HG03439 (cell line): ENCODE measurements around the gene ZYG11B.
"Not testable (repeated sequence)": the region's sequence is repeated elsewhere in the genome, so short reads cannot be mapped to it uniquely, and the experiment has no call there.

Experiments used
- ATAC-seq: cut with Tn5 transposase; IDR thresholded peaks from one replicate; pipeline ENCODE4 v1.9.1; 2021; ENCODE audit warnings: mild to moderate bottlenecking, moderate library complexity; ENCODE audit not compliant: unreplicated experiment

The ZYG11B gene

DNA sequence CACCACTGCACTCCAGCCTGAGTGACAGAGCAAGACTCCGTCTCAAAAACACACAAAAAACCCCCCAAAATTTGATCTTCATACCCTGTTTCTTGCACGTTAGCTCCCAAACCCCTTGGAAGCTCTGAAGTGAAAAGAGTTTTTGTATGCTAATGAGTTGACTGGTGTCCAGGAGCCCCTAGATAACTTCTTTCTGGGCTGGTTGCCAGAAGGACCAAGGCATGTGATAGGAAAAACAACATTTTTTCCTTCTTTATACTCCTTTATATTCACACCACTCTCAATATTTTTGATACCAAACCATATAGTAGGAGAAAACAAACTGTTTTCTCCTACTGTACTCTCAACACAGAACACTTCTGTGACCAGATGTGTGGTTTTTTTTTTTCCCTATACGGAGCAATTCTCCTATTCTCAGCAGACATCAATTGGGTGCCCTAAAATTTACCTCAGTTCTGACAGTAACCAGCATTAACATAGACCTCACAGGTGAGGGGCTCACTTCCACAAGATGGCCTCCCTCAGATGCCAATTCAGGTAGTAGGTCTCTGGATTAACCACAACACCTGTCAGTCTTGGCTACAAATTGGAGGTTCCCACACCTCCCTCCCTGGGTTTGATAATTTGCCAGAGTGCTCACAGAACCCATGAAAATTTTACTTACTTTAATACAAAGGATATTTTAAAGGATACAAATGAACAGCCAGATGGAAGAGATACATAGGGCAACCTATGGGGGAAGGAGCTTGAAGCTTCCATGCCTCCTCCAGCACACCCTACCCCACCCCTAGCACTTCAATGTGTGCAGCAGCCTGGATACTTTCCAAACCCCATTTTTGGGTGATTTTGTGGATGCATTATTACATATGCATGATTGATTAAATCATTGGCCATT lies 25.6 kb downstream of the ZYG11B start:
- ATAC-seq, result no peak

DNA sequence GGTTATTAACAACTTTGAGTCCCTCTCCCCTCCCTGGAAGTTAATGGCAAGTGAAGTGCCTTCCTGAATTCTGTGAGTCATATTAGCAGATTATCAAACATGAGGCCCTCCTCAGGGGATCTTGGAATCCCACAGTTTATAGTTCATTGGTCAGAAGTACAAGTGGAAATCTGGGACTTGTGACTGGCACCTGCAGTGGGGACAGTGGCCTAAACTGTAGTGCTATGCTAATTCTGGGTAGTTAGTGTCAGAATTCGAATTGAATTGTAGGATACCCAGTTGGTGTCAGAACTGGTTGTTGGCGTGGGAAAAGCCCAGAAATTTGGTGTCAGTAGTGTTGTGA lies 26.2 kb downstream of the ZYG11B start:
- no peak for ATAC-seq

DNA sequence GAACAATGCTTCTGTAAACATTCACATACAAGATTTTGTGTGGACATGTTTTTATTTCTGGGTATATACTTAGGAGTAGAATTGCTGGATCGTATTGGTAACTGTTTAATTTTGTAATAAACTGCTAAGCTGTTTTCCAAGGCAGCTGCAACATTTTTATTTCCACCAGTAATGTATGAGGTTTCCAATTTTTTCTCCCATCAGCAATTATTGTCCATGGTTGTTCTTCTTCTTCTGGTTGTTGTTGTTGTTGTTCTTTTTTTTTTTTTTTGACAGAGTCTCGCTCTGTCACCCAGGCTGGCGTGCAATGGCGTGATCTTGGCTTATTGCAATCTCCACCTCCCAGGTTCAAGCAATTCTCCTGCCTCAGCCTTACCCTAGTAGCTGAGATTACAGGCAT lies 26.9 kb downstream of the ZYG11B start:
- ATAC-seq, result no peak

DNA sequence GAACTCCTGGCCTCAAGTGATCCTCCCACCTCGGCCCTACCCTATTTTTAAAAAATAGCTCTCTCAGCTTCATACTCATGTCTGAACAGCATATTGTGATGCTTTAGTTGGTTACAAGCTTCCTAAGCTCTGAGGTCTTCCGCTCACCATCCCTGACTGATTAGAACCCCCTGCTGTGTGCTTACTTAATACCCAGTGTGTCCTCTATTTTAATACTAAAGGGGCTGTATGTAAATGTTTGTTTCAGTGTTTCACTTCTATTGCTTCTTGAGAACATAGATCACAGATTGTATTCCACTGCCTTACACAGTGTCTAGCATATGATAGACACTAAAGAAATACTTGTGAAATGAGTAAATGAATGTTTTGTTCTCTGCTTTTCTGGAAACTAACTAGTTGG lies 29.8 kb downstream of the ZYG11B start:
- ATAC-seq, result no peak

DNA sequence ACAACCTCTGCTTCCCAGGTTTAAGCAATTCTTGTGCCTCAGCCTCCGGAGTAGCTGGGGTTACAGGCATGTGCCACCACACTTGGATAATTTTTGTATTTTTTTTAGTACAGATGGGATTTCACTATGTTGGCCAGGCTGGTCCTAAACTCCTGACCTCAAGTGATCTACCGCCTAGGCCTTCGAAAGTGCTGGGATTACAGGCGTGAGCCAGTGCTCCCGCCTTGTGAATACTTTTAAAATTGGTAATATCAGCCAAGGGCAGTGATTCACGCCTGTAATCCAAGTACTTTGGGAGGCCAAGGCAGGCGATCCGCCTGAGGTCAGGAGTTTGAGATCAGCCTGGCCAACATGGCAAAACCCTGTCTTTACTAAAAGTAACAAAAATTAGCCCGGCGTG lies 33.7 kb downstream of the ZYG11B start:
- no peak for ATAC-seq

DNA sequence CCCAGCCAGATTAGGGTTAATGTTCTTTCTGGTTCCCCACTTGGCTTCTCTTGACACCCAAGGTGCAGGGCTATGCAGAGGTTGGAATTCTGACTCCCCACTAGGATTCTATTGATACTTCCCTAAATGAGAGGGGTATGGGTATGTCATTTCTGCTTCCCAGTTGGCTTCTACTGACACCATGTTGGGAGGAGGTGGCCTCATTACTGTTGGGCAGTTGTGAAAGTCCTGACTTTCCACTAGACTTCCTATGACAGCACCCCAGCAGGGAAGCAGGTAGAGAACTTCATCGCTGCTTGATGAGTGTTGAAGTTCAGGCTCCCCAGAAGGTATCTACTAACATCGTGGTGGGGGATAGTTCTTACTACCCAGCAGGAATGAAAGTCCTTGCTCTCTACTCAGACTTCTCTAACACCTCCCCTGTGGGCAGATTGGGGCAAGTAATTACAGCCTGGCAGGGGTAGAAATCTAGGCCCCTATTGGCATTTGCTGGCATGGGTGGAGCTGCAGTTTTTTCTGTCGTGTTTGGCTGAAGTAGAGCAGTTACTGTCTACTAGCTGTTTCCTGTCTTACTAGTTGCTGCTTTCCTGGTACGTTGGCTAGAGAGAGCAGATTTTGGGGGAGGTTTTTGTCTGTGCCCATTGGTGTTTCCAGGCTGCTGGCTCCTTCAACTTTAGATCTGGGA lies 41.5 kb downstream of the ZYG11B start:
- ATAC-seq, result no peak

DNA sequence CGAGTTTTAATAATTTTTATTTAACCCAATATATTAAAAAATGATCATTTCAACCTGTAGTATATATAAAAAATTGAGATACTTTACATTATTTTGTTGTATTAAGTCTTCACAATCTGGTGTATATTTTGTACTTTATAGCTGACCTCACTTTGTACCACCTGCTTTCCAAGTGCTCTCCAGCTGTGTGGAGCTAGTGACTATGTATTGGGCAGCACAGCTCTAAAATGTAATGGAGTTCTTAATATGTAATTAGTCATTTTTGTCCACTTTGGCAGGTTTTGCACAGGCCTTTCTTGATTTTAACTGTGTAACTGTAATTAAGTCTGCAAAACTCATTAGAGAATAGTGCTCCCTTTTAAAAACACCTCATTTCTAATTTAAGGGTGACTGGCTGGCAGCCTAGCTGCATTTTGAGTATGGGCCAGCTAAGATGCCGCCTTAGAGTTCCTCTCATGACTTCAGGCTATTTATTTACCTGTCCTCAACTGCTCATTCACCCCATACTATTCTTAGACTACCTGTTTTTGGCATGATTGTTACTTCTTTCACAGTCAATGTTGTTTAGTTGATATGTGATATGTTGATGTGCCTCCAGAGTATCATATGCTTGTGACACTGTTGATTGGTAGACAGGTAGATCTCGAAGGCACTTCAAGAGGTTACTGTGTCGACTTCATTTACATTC lies 43.2 kb downstream of the ZYG11B start:
- no peak for ATAC-seq

DNA sequence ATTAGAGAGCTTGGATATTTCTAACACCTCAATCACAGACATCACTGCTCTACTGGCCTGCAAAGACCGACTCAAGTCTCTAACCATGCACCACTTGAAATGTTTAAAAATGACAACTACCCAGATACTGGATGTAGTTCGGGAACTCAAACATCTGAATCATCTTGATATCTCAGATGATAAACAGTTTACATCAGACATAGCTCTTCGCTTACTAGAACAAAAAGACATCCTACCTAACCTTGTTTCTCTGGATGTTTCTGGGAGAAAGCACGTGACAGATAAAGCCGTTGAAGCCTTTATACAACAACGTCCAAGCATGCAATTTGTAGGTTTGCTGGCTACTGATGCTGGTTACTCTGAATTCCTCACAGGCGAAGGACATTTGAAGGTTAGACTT lies 45.1 kb downstream of the ZYG11B start:
- no peak for ATAC-seq

DNA sequence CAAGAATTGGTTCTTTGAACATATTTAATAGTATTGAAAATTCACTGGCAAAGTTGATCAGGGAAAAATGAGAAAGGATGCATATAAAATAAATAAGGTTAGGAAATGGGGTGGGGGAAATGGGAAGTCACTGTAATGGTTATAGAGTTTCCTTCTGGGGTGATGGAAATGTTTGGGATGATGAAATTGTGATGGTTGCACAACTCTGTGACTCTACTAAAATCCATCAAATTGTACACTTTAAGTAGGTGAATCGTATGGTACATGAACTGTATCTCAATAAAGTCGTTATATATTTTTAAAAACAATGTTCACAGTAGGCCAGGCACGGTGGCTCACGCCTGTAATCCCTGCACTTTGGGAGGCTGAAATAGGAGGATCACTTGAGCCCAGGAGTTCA lies 59.9 kb downstream of the ZYG11B start:
- no peak for ATAC-seq

DNA sequence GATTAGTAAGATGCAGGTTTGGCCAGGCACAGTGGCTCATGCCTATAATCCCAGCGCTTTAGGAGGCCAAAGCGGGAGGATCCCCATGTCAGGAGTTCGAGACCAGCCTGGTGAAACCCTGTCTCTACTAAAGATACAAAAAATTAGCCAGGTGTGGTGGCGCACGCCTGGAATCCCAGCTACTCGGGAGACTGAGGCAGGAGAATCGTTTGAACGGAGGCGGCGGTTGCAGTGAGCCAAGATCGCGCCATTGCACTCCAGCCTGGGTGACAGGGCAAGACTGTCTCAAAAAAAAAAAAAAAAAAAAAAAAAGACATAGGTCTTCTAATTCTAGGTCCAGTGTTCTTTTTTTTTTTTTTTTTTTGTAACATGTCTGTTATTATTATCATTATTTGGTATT lies 64.2 kb downstream of the ZYG11B start:
- ATAC-seq, result not testable (repeated sequence)

DNA sequence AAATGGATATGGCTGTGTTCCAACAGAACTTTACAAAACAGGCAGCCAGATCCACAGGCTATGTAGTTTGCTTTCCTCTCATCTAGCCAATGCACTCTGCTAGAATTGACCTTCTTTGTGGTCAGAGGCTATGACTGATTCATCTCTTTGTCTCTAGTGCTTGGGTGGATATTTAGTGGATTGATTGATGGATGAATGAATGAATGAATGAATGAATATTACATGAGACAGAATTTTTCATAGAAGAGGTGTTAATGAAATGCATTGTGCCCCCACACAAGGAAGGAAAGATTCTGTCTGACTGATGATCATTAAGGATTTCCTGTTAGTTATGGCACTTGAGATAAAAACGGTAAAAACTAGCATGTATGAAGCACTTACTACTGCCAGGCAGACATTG lies 65.8 kb downstream of the ZYG11B start:
- no peak for ATAC-seq

DNA sequence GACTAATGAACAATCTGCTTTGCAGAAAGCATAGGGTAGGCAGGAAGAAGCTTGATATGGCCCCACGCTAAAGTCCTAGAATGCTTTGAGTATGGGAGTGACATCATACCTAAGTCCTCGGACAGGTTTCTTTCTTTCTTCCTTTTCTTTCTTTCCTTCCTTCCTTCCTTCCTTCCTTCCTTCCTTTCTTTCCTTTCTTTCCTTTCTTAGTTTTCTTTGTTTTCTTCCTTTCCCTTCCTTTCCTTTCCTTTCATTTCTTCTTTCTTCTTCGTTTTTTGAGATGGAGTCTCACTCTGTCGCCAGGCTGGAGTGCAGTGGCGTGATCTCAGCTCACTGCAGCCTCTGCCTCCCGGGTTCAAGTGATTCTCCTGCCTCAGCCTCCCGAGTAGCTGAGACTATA lies 67.5 kb downstream of the ZYG11B start:
- not testable (repeated sequence) for ATAC-seq

DNA sequence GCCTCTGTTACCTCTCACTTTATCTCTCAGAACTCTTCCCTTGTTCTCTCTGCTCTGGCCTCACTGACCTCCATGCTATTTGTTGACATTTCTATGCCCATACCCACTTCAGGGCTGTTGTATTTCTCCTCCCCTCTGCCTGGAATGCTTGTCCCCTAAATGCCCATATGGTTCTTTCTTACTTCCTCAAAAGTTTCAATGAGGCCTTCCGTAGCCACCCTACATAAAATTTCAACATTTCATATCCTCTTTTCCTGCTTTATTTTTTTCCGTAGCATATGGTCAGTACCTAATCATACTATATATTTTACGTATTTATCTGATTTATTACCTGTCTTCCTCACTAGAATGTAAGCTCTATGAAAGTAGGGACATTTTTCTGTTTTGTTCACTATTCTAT lies 69.2 kb downstream of the ZYG11B start:
- ATAC-seq, result no peak

DNA sequence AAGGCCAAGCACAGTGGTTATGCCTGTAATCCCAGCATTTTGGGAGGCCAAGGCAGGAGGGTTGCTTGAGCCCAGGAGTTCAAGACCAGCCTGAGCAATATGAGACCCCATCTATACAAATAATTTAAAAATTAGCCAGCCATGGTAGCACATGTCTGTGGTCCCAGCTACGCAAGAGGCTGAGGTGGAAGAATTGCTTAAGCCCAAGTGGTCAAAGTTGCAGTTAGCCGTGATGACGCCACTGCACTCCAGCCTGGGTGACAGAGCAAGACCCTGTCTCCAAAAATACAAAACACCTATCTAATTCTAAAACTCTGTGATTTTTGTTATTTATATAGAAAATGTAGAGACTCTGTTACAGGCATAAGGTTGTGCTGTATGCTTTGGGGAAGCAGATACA lies 72.1 kb downstream of the ZYG11B start:
- ATAC-seq, result no peak

DNA sequence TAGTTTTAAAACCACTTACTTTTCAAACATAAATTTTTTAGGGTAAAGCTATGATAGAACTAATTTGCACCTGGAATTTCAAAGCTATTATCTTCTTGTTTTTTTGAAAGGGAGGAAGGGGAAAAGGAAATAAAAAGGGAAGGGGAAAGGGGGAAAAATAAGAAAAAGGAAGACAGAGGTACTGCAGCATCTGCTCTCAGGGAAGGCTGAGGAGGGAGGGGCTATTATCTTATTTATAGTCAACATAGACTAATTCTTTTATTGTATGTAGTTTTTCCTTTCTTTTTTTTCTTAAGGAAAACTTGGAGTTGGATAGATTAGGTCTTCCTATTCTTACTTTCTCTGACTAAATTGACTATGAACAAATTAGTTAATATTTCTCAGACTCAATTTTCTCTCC lies 74.8 kb downstream of the ZYG11B start:
- no peak for ATAC-seq

DNA sequence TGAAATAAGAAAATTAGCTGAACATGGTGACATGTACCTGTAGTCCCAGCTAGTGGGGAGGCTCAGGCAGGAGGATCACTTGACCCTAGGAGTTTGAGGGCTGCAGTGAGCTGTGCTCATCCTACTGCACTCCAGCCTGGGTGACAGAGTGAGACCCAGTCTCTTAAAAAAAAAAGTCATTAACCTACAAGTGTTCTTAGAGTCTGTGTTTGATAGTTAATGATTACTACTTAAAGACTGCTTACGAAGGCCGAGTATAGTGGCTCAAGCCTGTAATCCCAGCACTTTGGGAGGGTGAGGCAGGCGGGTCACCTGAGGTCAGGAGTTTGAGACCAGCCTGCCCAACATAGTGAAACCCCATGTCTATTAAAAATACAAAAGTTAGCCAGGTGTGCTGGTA lies 77.8 kb downstream of the ZYG11B start:
- not testable (repeated sequence) for ATAC-seq

DNA sequence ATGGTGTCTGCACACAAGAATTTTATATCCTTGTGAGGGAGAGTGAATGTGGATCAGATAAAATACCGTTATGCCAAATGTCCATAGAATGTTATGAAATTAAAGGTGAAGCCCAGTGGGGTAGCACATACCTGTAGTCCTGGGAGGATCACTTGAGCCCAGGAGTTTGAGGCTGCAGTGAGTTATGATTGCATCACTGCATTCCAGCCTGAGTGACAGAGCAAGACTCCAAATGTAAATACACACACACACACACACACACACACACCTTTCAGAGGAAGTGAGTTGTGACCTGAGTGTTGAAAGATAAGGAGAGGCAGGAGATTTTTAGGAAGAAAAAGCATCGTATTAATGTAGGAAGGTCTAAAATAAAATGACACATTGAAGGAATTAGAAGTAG lies 88.2 kb downstream of the ZYG11B start:
- ATAC-seq, result no peak

DNA sequence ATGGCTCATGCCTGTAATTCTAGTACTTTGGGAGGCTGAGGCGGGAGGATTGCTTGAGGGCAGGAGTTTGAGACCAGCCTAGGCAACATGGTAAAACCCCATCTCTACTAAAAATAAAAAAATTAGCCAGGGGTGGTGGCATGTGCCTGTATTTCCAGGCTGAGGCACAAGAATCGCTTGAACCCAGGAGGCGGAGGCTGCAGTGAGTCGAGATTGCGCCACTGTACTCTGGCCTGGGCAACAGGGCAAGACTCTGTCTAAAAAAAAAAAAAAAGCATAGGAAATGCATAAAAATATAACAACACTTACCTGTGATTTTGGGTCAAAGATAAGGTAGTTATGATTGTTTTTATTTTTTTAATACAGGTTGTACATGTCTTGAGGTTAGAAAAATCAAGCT lies 94.6 kb downstream of the ZYG11B start:
- not testable (repeated sequence) for ATAC-seq

DNA sequence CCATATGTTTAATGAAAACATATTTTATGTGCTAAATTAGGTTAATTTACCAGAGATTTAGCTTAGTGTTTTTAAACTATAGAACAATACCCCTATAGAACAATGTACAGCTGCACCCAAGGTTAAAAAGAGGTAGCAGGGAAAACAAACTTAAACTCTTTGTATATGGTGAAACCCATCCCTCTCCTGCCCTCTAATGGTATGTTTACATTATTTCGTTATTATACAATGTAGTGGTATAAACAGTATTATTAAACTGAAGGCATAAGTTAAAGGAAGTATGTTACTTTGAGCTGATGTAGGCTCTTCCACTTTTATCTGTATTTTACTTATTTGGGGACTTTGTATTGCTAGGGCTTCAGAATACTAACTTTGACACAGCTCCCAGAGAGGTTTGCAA lies 99.6 kb downstream of the ZYG11B start:
- ATAC-seq, result no peak

DNA sequence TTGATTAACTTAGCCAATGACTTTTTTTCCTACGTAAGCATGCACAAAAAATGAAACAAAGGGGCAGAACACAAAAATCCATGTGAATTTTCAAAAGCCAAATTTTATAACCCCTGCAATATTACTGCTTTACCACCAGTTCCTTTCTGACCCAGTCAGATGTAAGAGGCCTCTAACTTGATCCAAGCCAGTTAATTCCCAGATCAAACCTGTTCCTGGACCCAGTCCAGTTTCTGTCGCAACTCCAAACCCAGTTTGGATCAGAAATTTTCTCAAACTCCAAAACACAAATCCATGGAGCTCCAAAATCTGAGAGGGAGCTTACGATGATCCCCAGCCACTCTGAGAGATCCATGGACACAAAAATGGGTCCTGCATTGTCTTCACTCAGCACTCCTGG lies 108.5 kb downstream of the ZYG11B start:
- no peak for ATAC-seq

DNA sequence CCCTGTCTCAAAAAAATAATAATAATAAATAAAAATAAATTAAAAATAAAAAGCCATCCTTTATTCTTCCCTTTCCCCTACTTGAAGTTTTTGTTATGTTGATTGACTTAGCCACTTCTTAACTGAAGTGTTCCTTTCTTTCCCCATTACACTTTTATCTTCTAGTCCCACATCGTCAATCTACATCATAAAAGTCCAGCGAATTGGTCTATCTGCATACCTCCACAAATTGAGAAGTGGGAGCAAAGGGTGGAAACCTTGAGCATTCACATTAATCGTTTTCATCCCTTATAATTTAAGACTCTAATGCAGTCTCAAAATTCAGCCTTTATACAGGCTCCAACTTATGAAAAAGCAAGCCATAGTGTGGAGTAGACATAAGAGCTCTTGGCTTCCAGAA lies 109.8 kb downstream of the ZYG11B start:
- ATAC-seq, result no peak

DNA sequence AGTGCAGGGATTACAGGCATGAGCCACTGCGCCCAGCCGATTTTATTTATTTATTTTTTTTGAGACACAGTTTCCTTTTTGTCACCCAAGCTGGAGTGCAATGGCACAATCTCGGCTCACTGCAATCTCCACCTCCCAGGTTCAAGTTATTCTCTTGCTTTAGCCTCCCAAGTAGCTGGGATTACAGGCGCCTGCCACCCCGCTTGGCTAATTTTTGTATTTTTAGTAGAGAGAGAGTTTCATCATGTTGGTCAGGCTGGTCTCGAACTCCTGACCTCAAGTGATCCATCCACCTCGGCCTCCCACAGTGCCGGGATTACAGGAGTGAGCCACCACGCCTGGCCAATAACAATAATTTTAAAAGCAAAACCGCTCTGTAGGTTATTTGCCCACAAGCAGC lies 112.9 kb downstream of the ZYG11B start:
- not testable (repeated sequence) for ATAC-seq
